ENCODE data around the gene CTDSP1.

CTDSP1 gene

DNA sequence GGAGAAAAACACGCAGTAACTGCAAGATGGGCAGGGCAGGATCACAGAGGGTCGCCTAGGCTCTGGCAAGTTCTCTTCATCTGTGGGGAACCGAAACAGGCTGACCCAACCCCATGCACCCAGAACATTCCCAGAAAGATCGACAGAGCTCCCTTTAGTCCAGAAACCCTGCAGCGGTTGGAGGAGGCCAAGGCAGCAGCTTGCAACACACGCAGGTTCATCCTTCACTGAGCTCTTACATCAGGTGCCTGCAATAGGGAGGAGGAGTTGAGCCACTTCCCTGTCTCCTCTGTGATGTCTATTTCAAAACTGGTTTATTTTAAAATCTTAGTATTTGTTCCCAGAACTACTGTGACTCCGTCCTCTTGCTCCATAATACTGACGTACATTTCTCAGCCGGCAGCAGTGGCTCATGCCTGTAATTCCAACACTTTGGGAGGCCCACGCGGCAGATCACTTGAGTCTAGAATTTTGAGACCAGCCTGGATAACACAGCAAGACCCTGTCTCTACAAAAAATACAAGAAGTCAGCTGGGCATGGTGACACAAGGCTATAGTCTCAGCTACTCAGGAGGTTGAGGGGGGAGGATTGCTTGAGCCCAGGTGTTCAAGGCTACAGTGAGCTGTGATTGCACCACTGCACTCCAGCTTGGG, 29.1 kb upstream of the CTDSP1 start:
- no peak for TF ChIP-seq ZFX (IDR thresholded peaks at IDR 0.05; ENCODE audit: borderline replicate concordance)
- TF ChIP-seq, protein P1, sequence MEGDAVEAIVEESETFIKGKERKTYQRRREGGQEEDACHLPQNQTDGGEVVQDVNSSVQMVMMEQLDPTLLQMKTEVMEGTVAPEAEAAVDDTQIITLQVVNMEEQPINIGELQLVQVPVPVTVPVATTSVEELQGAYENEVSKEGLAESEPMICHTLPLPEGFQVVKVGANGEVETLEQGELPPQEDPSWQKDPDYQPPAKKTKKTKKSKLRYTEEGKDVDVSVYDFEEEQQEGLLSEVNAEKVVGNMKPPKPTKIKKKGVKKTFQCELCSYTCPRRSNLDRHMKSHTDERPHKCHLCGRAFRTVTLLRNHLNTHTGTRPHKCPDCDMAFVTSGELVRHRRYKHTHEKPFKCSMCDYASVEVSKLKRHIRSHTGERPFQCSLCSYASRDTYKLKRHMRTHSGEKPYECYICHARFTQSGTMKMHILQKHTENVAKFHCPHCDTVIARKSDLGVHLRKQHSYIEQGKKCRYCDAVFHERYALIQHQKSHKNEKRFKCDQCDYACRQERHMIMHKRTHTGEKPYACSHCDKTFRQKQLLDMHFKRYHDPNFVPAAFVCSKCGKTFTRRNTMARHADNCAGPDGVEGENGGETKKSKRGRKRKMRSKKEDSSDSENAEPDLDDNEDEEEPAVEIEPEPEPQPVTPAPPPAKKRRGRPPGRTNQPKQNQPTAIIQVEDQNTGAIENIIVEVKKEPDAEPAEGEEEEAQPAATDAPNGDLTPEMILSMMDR (IDR thresholded peaks at IDR 0.05) = no peak
- no peak overlapping the region for H3K27ac ChIP-seq

DNA sequence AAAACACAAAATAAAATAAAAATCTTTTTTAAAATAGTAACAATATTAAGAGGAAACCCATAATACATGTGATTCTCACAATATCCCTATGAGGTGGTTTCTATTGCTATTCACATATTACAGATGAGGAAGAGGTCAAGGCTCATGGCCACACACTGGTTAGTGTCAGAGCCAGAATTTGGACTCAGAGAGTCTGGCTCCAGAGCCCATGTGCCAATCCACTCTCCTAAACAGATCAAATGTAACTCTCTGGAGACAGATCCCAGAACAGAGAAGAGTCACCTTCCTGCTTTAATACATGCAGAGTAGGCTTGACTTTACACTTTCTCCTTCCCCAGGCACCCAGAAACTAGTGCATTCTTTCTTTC, 27.7 kb upstream of the CTDSP1 start:
- H3K27ac ChIP-seq = no peak overlapping the region

DNA sequence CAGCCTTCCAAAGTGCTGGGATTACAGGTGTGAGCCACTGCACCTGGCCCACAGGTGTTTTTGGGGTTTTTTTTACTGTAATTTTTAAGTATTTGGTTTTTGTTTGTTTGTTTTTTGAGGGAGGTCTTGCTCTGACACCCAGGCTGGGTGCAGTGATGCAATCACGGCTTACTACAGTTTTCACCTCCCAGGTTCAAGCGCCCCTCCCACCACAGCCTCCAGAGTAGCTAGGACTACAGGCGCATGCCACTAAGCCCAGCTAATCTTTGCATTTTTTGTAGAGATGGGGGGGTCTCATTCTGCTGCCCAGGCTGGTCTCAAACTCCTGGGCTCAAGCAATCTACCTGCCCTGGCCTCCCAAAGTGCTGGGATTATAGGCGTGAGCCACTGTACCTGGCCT, 24.9 kb upstream of the CTDSP1 start:
- TF ChIP-seq, protein P1 (IDR thresholded peaks at IDR 0.05) = no peak
- TF ChIP-seq ZFX (IDR thresholded peaks at IDR 0.05; ENCODE audit: borderline replicate concordance) = no peak
- H3K27ac ChIP-seq = no peak overlapping the region

More for the DNA sequence above, 27.7 kb upstream of the CTDSP1 start:
- TF ChIP-seq ZFX (IDR thresholded peaks at IDR 0.05; ENCODE audit: borderline replicate concordance) = no peak
- TF ChIP-seq, protein P1 (IDR thresholded peaks at IDR 0.05) = no peak

DNA sequence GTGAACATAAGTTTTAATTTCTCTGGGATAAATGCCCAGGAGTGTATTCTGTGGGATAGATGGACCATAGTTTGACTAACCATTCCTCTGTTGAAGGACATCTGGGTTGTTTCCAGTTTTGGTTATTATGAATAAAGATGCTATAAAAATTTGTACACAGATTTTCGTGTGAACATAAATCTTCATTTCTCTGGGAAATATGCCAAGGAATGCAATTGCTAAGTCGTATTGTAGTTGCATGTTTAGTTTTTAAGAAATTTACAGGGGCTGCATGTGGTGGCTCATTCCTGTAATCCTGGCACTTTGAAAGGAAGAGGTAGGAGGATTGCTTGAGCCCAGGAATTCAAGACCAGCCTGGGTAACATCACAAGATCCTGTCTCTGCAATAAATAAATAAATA, 24.5 kb upstream of the CTDSP1 start:
- TF ChIP-seq, protein P1 (IDR thresholded peaks at IDR 0.05) = no peak
- TF ChIP-seq ZFX (IDR thresholded peaks at IDR 0.05; ENCODE audit: borderline replicate concordance) = no peak
- H3K27ac ChIP-seq = no peak overlapping the region

DNA sequence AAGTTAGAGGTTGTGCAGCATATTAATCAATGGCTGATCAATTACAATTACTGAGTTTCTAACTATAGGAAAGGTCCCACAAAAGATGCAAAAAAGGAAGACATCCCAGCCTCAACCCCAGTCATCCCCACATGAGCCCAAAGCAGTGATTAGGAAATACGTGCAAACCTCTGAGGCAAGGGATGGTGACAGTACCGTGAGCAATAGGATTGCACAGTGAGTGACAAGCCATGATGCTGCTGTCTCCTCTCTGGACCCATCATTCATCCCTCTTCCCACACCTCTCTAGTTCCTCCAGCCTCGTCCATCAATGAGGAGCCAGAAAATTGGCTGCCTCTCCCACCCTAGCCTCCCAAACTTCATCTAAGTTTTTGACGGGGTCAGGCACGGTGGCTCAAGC, 21.6 kb upstream of the CTDSP1 start:
- no peak overlapping the region for H3K27ac ChIP-seq

DNA sequence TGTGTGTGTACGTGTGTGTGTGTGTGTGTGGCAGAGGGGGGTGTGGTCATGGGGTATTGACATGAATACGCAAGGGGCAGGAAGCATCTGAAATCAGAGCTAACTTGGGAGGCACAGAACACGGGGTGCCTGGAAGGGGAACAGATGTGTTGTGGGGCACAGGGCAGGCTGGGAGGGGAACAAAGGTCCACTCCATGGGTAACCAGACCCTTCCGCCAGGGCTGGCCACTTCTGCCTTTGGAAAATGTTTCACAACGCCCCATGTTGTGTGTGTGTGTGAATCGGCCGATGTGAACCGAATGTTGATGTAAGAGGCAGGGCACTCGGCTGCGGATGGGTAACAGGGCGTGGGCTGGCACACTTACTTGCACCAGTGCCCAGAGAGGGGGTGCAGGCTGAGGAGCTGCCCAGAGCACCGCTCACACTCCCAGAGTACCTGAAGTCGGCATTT, 17.7 kb upstream of the CTDSP1 start, which contains the start of gene SLC11A1:
Gene SLC11A1 (plus strand): TSS at position 358 of the 451 bp plus-strand sequence. CDS start 96 bp downstream, outside the sequence.
- H3K27ac ChIP-seq = no peak within 1 kb of the TSS
- TF ChIP-seq, protein P1 (IDR thresholded peaks at IDR 0.05) = no peak
- no peak for TF ChIP-seq ZFX (IDR thresholded peaks at IDR 0.05; ENCODE audit: borderline replicate concordance)

More for the DNA sequence above, 21.6 kb upstream of the CTDSP1 start:
- TF ChIP-seq, protein P1 (IDR thresholded peaks at IDR 0.05) = no peak
- no peak for TF ChIP-seq ZFX (IDR thresholded peaks at IDR 0.05; ENCODE audit: borderline replicate concordance)

DNA sequence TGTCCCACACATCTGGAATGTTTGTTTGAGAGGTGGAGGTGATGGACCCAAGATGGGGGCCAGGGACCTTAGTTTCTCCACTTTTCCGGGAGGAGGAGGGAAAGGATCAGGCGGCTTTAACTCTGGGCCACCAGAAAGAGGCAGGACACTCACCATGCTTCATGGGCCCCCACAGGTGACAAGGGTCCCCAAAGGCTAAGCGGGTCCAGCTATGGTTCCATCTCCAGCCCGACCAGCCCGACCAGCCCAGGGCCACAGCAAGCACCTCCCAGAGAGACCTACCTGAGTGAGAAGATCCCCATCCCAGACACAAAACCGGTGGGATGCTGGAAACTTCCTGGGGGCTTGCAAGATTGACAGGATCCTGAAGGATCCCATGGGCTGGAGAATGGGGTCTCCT, 16.9 kb upstream of the CTDSP1 start:
- H3K27ac ChIP-seq = no peak overlapping the region
- no peak for TF ChIP-seq ZFX (IDR thresholded peaks at IDR 0.05; ENCODE audit: borderline replicate concordance)
- TF ChIP-seq, protein P1 (IDR thresholded peaks at IDR 0.05) = no peak

All from 22Rv1 (cell line).